ENCODE results near the gene SNTG2.
"Not testable (repeated sequence)": the region's sequence is repeated elsewhere in the genome, so short reads cannot be mapped to it uniquely, and the experiment has no call there.

Gene SNTG2

GRCh38 chr2:1394709-1395408 lies 444.2 kb downstream of the SNTG2 start:
- no peak for FAIRE-seq

- no peak for FAIRE-seq
Observed at GRCh38 chr2:1397350-1397749, 446.7 kb downstream of the SNTG2 start.

GRCh38 chr2:1398191-1398590 lies 447.5 kb downstream of the SNTG2 start:
- no peak for FAIRE-seq

GRCh38 chr2:1400943-1401735 lies 450.5 kb downstream of the SNTG2 start:
- FAIRE-seq: no peak

GRCh38 chr2:1402064-1402463 lies 451.4 kb downstream of the SNTG2 start:
- FAIRE-seq: no peak

GRCh38 chr2:1403565-1403964 lies 452.9 kb downstream of the SNTG2 start:
- FAIRE-seq: no peak

- FAIRE-seq: no peak
Observed at GRCh38 chr2:1405124-1405523, 454.5 kb downstream of the SNTG2 start.

- no peak for FAIRE-seq
Observed at GRCh38 chr2:1405967-1406366, 455.3 kb downstream of the SNTG2 start.

GRCh38 chr2:1406434-1406833 lies 455.8 kb downstream of the SNTG2 start:
- FAIRE-seq: no peak

GRCh38 chr2:1407950-1408675 lies 457.5 kb downstream of the SNTG2 start:
- FAIRE-seq: no peak

GRCh38 chr2:1413156-1413710 lies 462.6 kb downstream of the SNTG2 start, which contains the start of gene TPO:
Gene TPO (plus strand): TSS chr2:1413463. CDS start chr2:1414409, 946 bp downstream.
- no peak for FAIRE-seq

- FAIRE-seq: no peak
Observed at GRCh38 chr2:1414121-1414520, 463.5 kb downstream of the SNTG2 start.

- not testable (repeated sequence) for FAIRE-seq
Observed at GRCh38 chr2:1414901-1415300, 464.3 kb downstream of the SNTG2 start.

GRCh38 chr2:1415501-1415900 lies 464.9 kb downstream of the SNTG2 start:
- FAIRE-seq: no peak
